K562 (cell line): ENCODE results near the gene COPS8. TPM values are rescaled to one million over a fixed set of nuclear protein-coding genes. Genes with fewer than 3 reads are reported as not detected.

ENCODE experiments used
- ATAC-seq: fragments of 200-7000 bp; cut with Tn5 transposase; 3 replicates; pipeline ENCODE4 v1.9.1; 2020; ENCODE audit warnings: moderate library complexity
- BruUV-seq: library from RNA; stranded (reverse); fragments of 400-500 nt; replicated peaks from 2 replicates; lab custom pipeline; 2021; lab: Mats Ljungman, UMichigan
- CTCF ChIA-PET: fragments of 300-600 bp; formaldehyde crosslinking; extraction: SDS; loops from one replicate; lab custom pipeline; 2021; ENCODE audit warnings: low intra/inter-chr PET ratio; lab: Yijun Ruan, JAX
- POLR2A ChIA-PET: fragments of 300-600, 350-650 bp; sonication (Branson Sonifier 250); formaldehyde crosslinking; extraction: SDS; loops from one replicate; lab custom pipeline; 2021; ENCODE audit warnings: antibody characterized with exemption, inconsistent platforms; lab: Yijun Ruan, JAX
- DNase-seq, 4 experiments: peaks; one replicate each; pipeline versions ENCODE4 v3.0.0 to v3.0.0-alpha.2; 2011 to 2018; ENCODE audit warnings: low spot score in 3 of 4, mixed read lengths in 3 of 4; ENCODE audit errors: extremely low read depth in 1 of 4
- FAIRE-seq: peaks from 2 replicates; lab custom pipeline; 2011; peaks lifted over from hg19 to GRCh38; lab: Jason Lieb, UNC
- H2AFZ ChIP-seq: 2 replicates; pipeline ENCODE4 v1.6.0; 2011; ENCODE audit warnings: low read depth, low read length, control low read depth, inconsistent platforms
- H3K27ac ChIP-seq: fragments of 200-600 bp; 3 replicates; pipeline ENCODE4 v1.8.0; 2011; ENCODE audit warnings: low read depth, mild to moderate bottlenecking, control low read depth, inconsistent platforms, low read length, moderate library complexity, mixed read lengths; ENCODE audit errors: extremely low read depth
- H3K27me3 ChIP-seq, 2 experiments: fragments of 300-600 bp in 1 of 2; 2 replicates in 1 of 2; 3 replicates in 1 of 2; pipeline versions ENCODE4 v1.6.0 to v1.8.0; 2011; ENCODE audit warnings: inconsistent platforms in 2 of 2, low read length in 2 of 2, mild to moderate bottlenecking in 1 of 2, mixed read lengths in 1 of 2, moderate library complexity in 1 of 2; ENCODE audit not compliant: control insufficient read depth in 2 of 2, insufficient read depth in 2 of 2
- H3K36me3 ChIP-seq: fragments of 300-600 bp; 3 replicates; pipeline ENCODE4 v1.8.0; 2011; ENCODE audit warnings: mild to moderate bottlenecking, low read length, inconsistent platforms; ENCODE audit not compliant: control insufficient read depth, insufficient read depth
- H3K4me1 ChIP-seq, 2 experiments: fragments of 200-600 bp in 1 of 2; replicated peaks in 1 of 2; 2 replicates in 1 of 2; 3 replicates in 1 of 2; pipeline versions ENCODE4 v1.5.1 to v1.8.0; 2011; ENCODE audit warnings: inconsistent platforms in 2 of 2, low read length in 2 of 2, mild to moderate bottlenecking in 1 of 2, mixed read lengths in 1 of 2, moderate library complexity in 1 of 2; ENCODE audit not compliant: control insufficient read depth in 2 of 2, insufficient read depth in 2 of 2
- H3K4me2 ChIP-seq: 2 replicates; pipeline ENCODE4 v1.6.1; 2011; ENCODE audit warnings: low read length, control low read depth, inconsistent platforms, mixed read lengths; ENCODE audit not compliant: insufficient read depth
- H3K4me3 ChIP-seq: fragments of 200-600 bp; sonication (generic), shearing (Covaris generic); 2 replicates; pipeline ENCODE4 v1.5.1; 2016; ENCODE audit warnings: control low read depth, inconsistent platforms
- H3K79me2 ChIP-seq: fragments of 200-600 bp; 3 replicates; pipeline ENCODE4 v1.8.0; 2011; ENCODE audit warnings: low read length, inconsistent platforms; ENCODE audit not compliant: control insufficient read depth, insufficient read depth
- H3K9ac ChIP-seq, 2 experiments: 2 replicates each; pipeline versions ENCODE4 v1.6.0 to v1.6.1; 2011; ENCODE audit warnings: low read depth in 2 of 2, low read length in 2 of 2, control low read depth in 1 of 2, inconsistent platforms in 1 of 2, mild to moderate bottlenecking in 1 of 2, mixed read lengths in 1 of 2; ENCODE audit not compliant: insufficient read depth in 1 of 2
- H3K9me1 ChIP-seq: one replicate; pipeline ENCODE4 v1.6.0; 2011; ENCODE audit warnings: inconsistent platforms, mild to moderate bottlenecking, low read length, moderate library complexity; ENCODE audit not compliant: control insufficient read depth, insufficient read depth
- H3K9me3 ChIP-seq: replicated peaks from 2 replicates; pipeline ENCODE4 v1.5.1; 2011; ENCODE audit warnings: low read depth, low read length, inconsistent platforms; ENCODE audit not compliant: control insufficient read depth, insufficient read depth
- H4K20me1 ChIP-seq: replicated peaks from 2 replicates; pipeline ENCODE4 v1.6.1; 2011; ENCODE audit warnings: low read length, inconsistent platforms, mixed read lengths; ENCODE audit not compliant: control insufficient read depth, insufficient read depth
- ARID1B ChIP-seq: fragments of 450-650 bp; IDR thresholded peaks from 2 replicates; pipeline ENCODE4 v1.6.1; 2016; ENCODE audit warnings: antibody characterized with exemption, mild to moderate bottlenecking, inconsistent platforms
- ATF1 ChIP-seq, 2 experiments: fragments of 450-650 bp in 1 of 2; IDR thresholded peaks; 2 replicates each; pipeline ENCODE4 v1.6.1; 2016; ENCODE audit warnings: missing compliant biosample characterization in 1 of 2, missing genetic modification characterization in 1 of 2
- PATZ1 ChIP-seq: fragments of 250-450 bp; sonication (Bioruptor Pico); IDR thresholded peaks from 2 replicates; pipeline ENCODE4 v1.5.0; 2020; ENCODE audit warnings: mild to moderate bottlenecking, borderline replicate concordance
- ZEB2 ChIP-seq: fragments of 450-650 bp; IDR thresholded peaks from 2 replicates; pipeline ENCODE4 v1.6.1; 2016
- ZNF3 ChIP-seq: fragments of 250-450 bp; sonication (Bioruptor Pico); IDR thresholded peaks from 2 replicates; pipeline ENCODE4 v1.5.0; 2021; ENCODE audit warnings: mild to moderate bottlenecking, moderate library complexity
- ZNF77 ChIP-seq: fragments of 250-450 bp; sonication (Bioruptor Pico); IDR thresholded peaks from 2 replicates; pipeline ENCODE4 v1.5.0; 2020
- WGBS: fragments of 100-300 bp; shearing (Covaris generic); methylation state at CpG from one replicate; pipeline ENCODE4 v1.1.6; 2016; ENCODE audit warnings: low coverage, mixed read lengths; ENCODE audit not compliant: insufficient coverage; ENCODE audit errors: missing lambda C conversion rate; 5-methylcytosine and 5-hydroxymethylcytosine counted together
- in situ Hi-C: fragments of 300-500 bp; cut with MboI; formaldehyde crosslinking; loops from 4 replicates; pipeline ENCODE4 v1.15.0; 2018; ENCODE audit warnings: inconsistent platforms, mixed read lengths
- intact Hi-C: fragments of 100-400 bp; cut with micrococcal nuclease; formaldehyde crosslinking; loops from 2 replicates; pipeline ENCODE4 v1.14.2; 2022
- polyA plus RNA-seq, 8 experiments: library from polyadenylated mRNA; depleted of rRNA in 4 of 8; stranded (reverse) in 5 of 8; unstranded in 3 of 8; fragments of >200 nt; fragmentation: Nextera tagmentation in 2 of 8; fragmentation: Illumina TruSeq in 1 of 8; extraction: Ambion mirVana in 2 of 8; extraction: Trizol in 1 of 8; gene quantifications; 2 replicates each; pipeline versions ENCODE4 v1.2.1 to v1.2.3, GENCODE V29; 2011 to 2014; ENCODE audit warnings: inconsistent platforms in 1 of 8, missing spikeins in 1 of 8
- total RNA-seq, 7 experiments: library from RNA; depleted of rRNA in 6 of 7; stranded (reverse); fragments of >200 nt in 6 of 7; fragmentation: Illumina TruSeq in 2 of 7; extraction: Trizol in 2 of 7; gene quantifications; 2 replicates each; pipeline versions ENCODE4 v1.2.1 to v1.2.3, GENCODE V29; 2011 to 2021; ENCODE audit warnings: low replicate concordance in 1 of 7
- TF ChIP-seq, protein P1 (sequence below): fragments of 450-650 bp; IDR thresholded peaks from 2 replicates; pipeline ENCODE4 v1.7.1; 2018; ENCODE audit warnings: mild to moderate bottlenecking, low read depth; ENCODE audit not compliant: partially characterized antibody

Gene COPS8
- total and polyA plus RNA-seq, 9 of the 15 experiments (the other 6 are each of a cell fraction or from before 2014, with no cell fraction given) = 28.2 to 97.3 (median 58.9) TPM

- no peaks in the 10 kb centered on the region for H3K9me1 ChIP-seq
- in situ Hi-C loops = no loop called here
- TF ChIP-seq ZNF77 (CRISPR knock-in tag) (no peak), ZNF3 (no peak), ATF1 (CRISPR knock-in tag; IDR thresholded peaks at IDR 0.05) (no peak), ATF1 (tag; IDR thresholded peaks at IDR 0.05) (no peak), PATZ1 (CRISPR knock-in tag) (no peak), ZEB2 (no peak), ARID1B (no peak)
- TF ChIP-seq, protein P1, sequence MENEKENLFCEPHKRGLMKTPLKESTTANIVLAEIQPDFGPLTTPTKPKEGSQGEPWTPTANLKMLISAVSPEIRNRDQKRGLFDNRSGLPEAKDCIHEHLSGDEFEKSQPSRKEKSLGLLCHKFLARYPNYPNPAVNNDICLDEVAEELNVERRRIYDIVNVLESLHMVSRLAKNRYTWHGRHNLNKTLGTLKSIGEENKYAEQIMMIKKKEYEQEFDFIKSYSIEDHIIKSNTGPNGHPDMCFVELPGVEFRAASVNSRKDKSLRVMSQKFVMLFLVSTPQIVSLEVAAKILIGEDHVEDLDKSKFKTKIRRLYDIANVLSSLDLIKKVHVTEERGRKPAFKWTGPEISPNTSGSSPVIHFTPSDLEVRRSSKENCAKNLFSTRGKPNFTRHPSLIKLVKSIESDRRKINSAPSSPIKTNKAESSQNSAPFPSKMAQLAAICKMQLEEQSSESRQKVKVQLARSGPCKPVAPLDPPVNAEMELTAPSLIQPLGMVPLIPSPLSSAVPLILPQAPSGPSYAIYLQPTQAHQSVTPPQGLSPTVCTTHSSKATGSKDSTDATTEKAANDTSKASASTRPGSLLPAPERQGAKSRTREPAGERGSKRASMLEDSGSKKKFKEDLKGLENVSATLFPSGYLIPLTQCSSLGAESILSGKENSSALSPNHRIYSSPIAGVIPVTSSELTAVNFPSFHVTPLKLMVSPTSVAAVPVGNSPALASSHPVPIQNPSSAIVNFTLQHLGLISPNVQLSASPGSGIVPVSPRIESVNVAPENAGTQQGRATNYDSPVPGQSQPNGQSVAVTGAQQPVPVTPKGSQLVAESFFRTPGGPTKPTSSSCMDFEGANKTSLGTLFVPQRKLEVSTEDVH = no peak
- H3K9me3 ChIP-seq = no peaks in the 10 kb centered on the region
- no peaks in the 10 kb centered on the region for H3K4me1 ChIP-seq
- ChIA-PET CTCF (no interaction called here), POLR2A (interaction anchor here (1.5 kb wide), 1 partner anchor 11 kb away, joined by 3 read pairs; no protein-coding TSS in a partner anchor)
- H3K4me3 ChIP-seq = no peak overlapping the region
- FAIRE-seq = no peak
- H3K27me3 ChIP-seq = no peaks in the 10 kb centered on the region
- intact Hi-C loops = no loop called here
- H3K79me2 ChIP-seq = no peaks in the 10 kb centered on the region
- no peak for DNase-seq
- 88% methylated on average over 1 of the region's 2 CpGs for WGBS
- no peak overlapping the region for H2AFZ ChIP-seq
- H4K20me1 ChIP-seq = no peaks in the 10 kb centered on the region
- H3K36me3 ChIP-seq = peaks cover 61% of the 10 kb centered on the region
- H3K9ac ChIP-seq = no peak overlapping the region
- BruUV-seq = no TSS peak
- no peak overlapping the region for H3K4me2 ChIP-seq
- no peak overlapping the region for H3K27ac ChIP-seq
- ATAC-seq = no peak
Measured at GRCh38 chr2:237097326-237097910, 11.7 kb downstream of the COPS8 start.
